K562 (cell line): ENCODE results near the gene EFCAB13. TPM values are rescaled to one million over a fixed set of nuclear protein-coding genes. Genes with fewer than 3 reads are reported as not detected.

ENCODE experiments used
- KDM5B ChIP-seq: fragments of 200-600 bp; sonication (generic); IDR thresholded peaks from 2 replicates; pipeline ENCODE4 v1.6.1; 2012; ENCODE audit warnings: low read depth, mild to moderate bottlenecking, moderate library complexity, low read length, control low read depth, inconsistent platforms; ENCODE audit not compliant: insufficient replicate concordance
- KLF6 ChIP-seq: fragments of 250-450 bp; sonication (Bioruptor Pico); IDR thresholded peaks from 2 replicates; pipeline ENCODE4 v1.4.0; 2020; ENCODE audit warnings: mild to moderate bottlenecking, moderate library complexity, borderline replicate concordance
- L3MBTL2 ChIP-seq: fragments of 450-650 bp; IDR thresholded peaks from 2 replicates; pipeline ENCODE4 v1.6.1; 2016; ENCODE audit warnings: mild to moderate bottlenecking, moderate library complexity
- SMAD3 ChIP-seq: fragments of 450-650 bp; formaldehyde crosslinking; conservative IDR thresholded peaks from 2 replicates; pipeline ENCODE4 v1.4.0; 2020; ENCODE audit warnings: mild to moderate bottlenecking
- ZNF12 ChIP-seq: sonication (generic); formaldehyde crosslinking; IDR thresholded peaks from 2 replicates; pipeline ENCODE4 v1.4.0; 2020; ENCODE audit warnings: mild to moderate bottlenecking, missing genetic modification reagents
- ZNF24 ChIP-seq: fragments of 450-650 bp; IDR thresholded peaks from 2 replicates; pipeline ENCODE4 v1.6.1; 2016
- ZNF830 ChIP-seq: fragments of 250-450 bp; sonication (Bioruptor Pico); IDR thresholded peaks from 2 replicates; pipeline ENCODE4 v1.5.0; 2021; ENCODE audit warnings: mild to moderate bottlenecking
- polyA plus RNA-seq, 8 experiments: library from polyadenylated mRNA; depleted of rRNA in 4 of 8; stranded (reverse) in 5 of 8; unstranded in 3 of 8; fragments of >200 nt; fragmentation: Nextera tagmentation in 2 of 8; fragmentation: Illumina TruSeq in 1 of 8; extraction: Ambion mirVana in 2 of 8; extraction: Trizol in 1 of 8; gene quantifications; 2 replicates each; pipeline versions ENCODE4 v1.2.1 to v1.2.3, GENCODE V29; 2011 to 2014; ENCODE audit warnings: inconsistent platforms in 1 of 8, missing spikeins in 1 of 8
- total RNA-seq, 7 experiments: library from RNA; depleted of rRNA in 6 of 7; stranded (reverse); fragments of >200 nt in 6 of 7; fragmentation: Illumina TruSeq in 2 of 7; extraction: Trizol in 2 of 7; gene quantifications; 2 replicates each; pipeline versions ENCODE4 v1.2.1 to v1.2.3, GENCODE V29; 2011 to 2021; ENCODE audit warnings: low replicate concordance in 1 of 7
- TF ChIP-seq, protein P1 (sequence below): fragments of 450-650 bp; IDR thresholded peaks from 2 replicates; pipeline ENCODE4 v1.6.1; 2016; ENCODE audit warnings: mild to moderate bottlenecking, moderate library complexity
- TF ChIP-seq, protein P2 (sequence below): sonication (generic); formaldehyde crosslinking; IDR thresholded peaks from 2 replicates; pipeline ENCODE4 v1.8.1; 2023; ENCODE audit warnings: mild to moderate bottlenecking, missing genetic modification reagents
- TF ChIP-seq, protein P3 (sequence below): fragments of 450-650 bp; formaldehyde crosslinking; IDR thresholded peaks from 2 replicates; pipeline ENCODE4 v1.4.0; 2022; ENCODE audit warnings: missing genetic modification characterization
- TF ChIP-seq, protein P4 (sequence below): sonication (generic); formaldehyde crosslinking; IDR thresholded peaks from 2 replicates; pipeline ENCODE4 v1.8.0; 2022; ENCODE audit warnings: mild to moderate bottlenecking, missing genetic modification reagents

EFCAB13 gene
- total and polyA plus RNA-seq, 9 of the 15 experiments (the other 6 are each of a cell fraction or from before 2014, with no cell fraction given), result 0.32 to 1.3 (median 0.95) TPM

DNA sequence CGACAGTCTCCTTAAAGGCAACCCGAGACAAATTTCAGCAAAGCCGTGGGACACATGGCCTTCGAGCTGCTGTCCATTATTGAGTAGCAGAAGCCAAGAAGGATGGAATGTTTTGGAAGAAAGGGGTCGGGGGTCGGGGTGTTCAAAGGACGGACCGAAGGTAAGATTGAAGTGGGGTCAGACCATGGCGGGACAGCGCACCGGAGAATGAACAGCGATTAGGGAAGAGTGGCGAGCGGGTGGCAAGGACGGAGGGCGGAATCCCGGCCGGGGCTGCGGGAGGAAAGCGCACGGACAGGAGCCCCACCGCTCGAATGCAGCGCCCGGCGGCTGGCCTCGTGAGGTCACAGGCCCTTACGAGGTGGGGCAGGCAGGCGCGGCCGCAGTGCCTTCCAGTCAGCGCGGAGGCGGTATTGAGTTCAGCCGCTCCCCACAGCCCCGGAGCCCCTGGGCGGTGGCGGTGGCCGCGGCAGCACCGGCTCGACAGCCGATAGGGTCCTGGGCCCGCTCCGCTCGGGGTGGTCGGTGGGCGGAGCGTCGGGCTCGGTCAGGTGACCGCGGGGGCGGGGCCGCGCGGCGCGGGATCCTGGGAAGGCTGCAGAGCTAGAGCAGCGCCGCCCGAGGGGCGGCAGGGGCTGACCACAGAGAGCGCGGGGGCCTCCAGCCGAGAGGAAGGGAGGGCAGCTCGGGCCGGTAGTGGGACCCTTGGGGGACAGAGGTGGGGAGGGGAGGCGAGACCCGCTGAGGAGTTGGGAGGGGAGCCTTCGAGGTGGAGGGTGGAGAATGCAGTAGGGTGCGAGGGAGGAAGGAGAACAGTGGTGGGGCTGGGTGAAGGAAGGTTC lies at the start of gene EFCAB13 (continued):
- TF ChIP-seq, protein P1, sequence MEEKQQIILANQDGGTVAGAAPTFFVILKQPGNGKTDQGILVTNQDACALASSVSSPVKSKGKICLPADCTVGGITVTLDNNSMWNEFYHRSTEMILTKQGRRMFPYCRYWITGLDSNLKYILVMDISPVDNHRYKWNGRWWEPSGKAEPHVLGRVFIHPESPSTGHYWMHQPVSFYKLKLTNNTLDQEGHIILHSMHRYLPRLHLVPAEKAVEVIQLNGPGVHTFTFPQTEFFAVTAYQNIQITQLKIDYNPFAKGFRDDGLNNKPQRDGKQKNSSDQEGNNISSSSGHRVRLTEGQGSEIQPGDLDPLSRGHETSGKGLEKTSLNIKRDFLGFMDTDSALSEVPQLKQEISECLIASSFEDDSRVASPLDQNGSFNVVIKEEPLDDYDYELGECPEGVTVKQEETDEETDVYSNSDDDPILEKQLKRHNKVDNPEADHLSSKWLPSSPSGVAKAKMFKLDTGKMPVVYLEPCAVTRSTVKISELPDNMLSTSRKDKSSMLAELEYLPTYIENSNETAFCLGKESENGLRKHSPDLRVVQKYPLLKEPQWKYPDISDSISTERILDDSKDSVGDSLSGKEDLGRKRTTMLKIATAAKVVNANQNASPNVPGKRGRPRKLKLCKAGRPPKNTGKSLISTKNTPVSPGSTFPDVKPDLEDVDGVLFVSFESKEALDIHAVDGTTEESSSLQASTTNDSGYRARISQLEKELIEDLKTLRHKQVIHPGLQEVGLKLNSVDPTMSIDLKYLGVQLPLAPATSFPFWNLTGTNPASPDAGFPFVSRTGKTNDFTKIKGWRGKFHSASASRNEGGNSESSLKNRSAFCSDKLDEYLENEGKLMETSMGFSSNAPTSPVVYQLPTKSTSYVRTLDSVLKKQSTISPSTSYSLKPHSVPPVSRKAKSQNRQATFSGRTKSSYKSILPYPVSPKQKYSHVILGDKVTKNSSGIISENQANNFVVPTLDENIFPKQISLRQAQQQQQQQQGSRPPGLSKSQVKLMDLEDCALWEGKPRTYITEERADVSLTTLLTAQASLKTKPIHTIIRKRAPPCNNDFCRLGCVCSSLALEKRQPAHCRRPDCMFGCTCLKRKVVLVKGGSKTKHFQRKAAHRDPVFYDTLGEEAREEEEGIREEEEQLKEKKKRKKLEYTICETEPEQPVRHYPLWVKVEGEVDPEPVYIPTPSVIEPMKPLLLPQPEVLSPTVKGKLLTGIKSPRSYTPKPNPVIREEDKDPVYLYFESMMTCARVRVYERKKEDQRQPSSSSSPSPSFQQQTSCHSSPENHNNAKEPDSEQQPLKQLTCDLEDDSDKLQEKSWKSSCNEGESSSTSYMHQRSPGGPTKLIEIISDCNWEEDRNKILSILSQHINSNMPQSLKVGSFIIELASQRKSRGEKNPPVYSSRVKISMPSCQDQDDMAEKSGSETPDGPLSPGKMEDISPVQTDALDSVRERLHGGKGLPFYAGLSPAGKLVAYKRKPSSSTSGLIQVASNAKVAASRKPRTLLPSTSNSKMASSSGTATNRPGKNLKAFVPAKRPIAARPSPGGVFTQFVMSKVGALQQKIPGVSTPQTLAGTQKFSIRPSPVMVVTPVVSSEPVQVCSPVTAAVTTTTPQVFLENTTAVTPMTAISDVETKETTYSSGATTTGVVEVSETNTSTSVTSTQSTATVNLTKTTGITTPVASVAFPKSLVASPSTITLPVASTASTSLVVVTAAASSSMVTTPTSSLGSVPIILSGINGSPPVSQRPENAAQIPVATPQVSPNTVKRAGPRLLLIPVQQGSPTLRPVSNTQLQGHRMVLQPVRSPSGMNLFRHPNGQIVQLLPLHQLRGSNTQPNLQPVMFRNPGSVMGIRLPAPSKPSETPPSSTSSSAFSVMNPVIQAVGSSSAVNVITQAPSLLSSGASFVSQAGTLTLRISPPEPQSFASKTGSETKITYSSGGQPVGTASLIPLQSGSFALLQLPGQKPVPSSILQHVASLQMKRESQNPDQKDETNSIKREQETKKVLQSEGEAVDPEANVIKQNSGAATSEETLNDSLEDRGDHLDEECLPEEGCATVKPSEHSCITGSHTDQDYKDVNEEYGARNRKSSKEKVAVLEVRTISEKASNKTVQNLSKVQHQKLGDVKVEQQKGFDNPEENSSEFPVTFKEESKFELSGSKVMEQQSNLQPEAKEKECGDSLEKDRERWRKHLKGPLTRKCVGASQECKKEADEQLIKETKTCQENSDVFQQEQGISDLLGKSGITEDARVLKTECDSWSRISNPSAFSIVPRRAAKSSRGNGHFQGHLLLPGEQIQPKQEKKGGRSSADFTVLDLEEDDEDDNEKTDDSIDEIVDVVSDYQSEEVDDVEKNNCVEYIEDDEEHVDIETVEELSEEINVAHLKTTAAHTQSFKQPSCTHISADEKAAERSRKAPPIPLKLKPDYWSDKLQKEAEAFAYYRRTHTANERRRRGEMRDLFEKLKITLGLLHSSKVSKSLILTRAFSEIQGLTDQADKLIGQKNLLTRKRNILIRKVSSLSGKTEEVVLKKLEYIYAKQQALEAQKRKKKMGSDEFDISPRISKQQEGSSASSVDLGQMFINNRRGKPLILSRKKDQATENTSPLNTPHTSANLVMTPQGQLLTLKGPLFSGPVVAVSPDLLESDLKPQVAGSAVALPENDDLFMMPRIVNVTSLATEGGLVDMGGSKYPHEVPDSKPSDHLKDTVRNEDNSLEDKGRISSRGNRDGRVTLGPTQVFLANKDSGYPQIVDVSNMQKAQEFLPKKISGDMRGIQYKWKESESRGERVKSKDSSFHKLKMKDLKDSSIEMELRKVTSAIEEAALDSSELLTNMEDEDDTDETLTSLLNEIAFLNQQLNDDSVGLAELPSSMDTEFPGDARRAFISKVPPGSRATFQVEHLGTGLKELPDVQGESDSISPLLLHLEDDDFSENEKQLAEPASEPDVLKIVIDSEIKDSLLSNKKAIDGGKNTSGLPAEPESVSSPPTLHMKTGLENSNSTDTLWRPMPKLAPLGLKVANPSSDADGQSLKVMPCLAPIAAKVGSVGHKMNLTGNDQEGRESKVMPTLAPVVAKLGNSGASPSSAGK, result peak; percentile 95
- TF ChIP-seq, protein P2, sequence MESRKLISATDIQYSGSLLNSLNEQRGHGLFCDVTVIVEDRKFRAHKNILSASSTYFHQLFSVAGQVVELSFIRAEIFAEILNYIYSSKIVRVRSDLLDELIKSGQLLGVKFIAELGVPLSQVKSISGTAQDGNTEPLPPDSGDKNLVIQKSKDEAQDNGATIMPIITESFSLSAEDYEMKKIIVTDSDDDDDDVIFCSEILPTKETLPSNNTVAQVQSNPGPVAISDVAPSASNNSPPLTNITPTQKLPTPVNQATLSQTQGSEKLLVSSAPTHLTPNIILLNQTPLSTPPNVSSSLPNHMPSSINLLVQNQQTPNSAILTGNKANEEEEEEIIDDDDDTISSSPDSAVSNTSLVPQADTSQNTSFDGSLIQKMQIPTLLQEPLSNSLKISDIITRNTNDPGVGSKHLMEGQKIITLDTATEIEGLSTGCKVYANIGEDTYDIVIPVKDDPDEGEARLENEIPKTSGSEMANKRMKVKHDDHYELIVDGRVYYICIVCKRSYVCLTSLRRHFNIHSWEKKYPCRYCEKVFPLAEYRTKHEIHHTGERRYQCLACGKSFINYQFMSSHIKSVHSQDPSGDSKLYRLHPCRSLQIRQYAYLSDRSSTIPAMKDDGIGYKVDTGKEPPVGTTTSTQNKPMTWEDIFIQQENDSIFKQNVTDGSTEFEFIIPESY (CRISPR knock-in tag), result peak; percentile 54
- TF ChIP-seq, protein P3, sequence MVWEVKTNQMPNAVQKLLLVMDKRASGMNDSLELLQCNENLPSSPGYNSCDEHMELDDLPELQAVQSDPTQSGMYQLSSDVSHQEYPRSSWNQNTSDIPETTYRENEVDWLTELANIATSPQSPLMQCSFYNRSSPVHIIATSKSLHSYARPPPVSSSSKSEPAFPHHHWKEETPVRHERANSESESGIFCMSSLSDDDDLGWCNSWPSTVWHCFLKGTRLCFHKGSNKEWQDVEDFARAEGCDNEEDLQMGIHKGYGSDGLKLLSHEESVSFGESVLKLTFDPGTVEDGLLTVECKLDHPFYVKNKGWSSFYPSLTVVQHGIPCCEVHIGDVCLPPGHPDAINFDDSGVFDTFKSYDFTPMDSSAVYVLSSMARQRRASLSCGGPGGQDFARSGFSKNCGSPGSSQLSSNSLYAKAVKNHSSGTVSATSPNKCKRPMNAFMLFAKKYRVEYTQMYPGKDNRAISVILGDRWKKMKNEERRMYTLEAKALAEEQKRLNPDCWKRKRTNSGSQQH (CRISPR knock-in tag), result peak; percentile 67; the same call in 1 of the 2 replicates
- TF ChIP-seq L3MBTL2, result peak; percentile 99
- peak; percentile 75 for TF ChIP-seq KDM5B
- TF ChIP-seq SMAD3 (CRISPR knock-in tag), result 0 out of 2 replicates have a peak, but pooled peaks have one; percentile 10
- 0 out of 2 replicates have a peak, but pooled peaks have one; percentile 38 for TF ChIP-seq ZNF12 (CRISPR knock-in tag)
- peak; percentile 85; the same call in 1 of the 2 replicates for TF ChIP-seq ZNF830 (CRISPR knock-in tag)
- TF ChIP-seq KLF6 (CRISPR knock-in tag), result no peak
- TF ChIP-seq, protein P4, sequence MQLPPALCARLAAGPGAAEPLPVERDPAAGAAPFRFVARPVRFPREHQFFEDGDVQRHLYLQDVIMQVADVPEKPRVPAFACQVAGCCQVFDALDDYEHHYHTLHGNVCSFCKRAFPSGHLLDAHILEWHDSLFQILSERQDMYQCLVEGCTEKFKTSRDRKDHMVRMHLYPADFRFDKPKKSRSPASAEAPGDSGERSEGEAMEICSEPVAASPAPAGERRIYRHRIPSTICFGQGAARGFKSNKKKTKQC (CRISPR knock-in tag), result peak; percentile 95
- TF ChIP-seq ZNF24, result 0 out of 2 replicates have a peak, but pooled peaks have one; percentile 38
